Activated effector memory CD4-positive, alpha-beta T cell treated with Interleukin-2 at 50 U/mL for 16 hours (primary cell): ENCODE data around the gene LDAH.

Experiments
- DNase-seq: peaks from one replicate; pipeline ENCODE4 v3.0.0-alpha.2; 2020

The LDAH gene

DNA sequence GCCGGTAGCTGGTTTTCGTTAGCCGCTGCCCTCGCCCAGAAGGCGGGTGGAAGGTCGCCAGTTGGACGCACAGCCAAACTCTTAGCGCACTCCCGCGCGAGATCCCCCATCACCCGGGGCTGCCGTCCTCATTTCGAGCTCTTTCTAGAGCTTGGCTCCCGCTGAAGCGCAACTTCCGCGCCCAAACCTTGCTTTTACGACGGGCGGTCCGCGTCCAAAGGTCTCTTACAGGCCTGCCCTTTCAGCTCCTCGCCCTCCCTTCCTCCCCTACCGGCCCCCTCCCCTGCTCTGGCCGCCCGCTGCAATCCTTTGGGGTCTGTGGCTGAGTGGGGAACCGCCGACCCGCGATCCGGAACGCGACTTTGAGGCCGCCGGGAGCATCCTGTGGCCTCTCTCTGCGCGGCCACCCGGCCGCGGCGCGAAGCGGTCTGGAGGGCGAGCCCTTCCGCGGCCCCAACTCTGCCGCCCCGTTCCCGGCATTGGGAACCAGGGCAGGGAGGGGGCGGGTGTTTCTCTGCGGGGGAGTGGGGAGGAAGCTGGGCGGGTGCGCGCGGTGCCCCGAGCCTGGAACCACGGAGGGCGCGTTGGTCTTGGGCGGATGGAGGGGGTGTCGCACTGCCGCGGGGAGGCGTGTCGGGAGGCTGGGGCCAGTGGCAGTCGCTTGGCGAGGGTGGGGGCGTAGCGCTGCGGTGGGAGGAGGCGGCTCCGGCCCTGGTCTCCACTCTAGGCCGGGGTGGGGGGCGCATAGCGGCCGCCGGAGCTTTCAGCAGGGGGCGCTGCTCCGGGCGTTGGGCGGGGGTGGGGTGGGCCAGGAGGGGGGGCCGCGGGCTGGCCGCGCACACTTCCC, 156.4 kb downstream of the LDAH start, which contains the start of gene GDF7:
Gene GDF7, plus strand, starts transcription at position 841 of the 847 bp plus-strand sequence. CDS start 96 bp downstream, outside the sequence.
- DNase-seq, result no peak

GRCh38 chr2:20666005-20666303, 156.9 kb downstream of the LDAH start:
- DNase-seq, result no peak

DNA sequence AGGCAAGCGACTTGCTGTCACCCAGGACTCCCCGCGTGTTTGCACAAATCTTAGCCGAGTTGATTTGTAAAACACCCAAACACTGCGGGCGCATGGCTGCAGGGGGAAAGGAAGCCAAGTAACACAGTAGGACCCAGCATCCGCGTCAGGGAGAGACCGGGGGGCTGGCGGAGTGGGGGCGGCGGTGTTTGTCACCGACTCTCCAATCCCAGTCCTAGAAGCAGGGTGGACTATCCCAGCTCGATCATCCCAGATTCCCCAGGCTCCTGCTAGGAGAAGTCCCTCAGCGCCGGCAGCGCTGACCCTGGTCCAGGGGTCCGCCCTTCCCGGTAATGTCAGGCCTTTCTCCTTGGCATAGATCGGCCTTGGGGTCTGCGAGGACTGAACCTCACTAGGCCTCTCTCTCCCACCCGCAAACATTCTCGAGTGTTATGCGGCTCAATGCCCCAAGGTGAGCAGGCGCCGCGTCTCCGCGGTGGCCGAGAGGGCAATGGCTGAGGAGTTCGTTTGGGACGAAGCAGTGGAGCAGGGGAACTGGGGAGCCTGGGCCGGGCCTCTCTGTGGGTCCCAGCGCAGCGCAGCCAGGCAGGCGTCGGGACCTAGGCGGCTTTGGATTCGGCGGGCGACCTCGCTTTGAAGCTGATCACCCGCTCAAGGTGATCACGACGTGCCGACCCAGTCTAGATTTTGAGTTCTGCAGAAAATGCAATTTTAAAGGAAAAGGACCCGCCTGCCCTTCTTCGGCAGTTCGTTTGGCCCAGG, 157.5 kb downstream of the LDAH start:
- no peak for DNase-seq

DNA sequence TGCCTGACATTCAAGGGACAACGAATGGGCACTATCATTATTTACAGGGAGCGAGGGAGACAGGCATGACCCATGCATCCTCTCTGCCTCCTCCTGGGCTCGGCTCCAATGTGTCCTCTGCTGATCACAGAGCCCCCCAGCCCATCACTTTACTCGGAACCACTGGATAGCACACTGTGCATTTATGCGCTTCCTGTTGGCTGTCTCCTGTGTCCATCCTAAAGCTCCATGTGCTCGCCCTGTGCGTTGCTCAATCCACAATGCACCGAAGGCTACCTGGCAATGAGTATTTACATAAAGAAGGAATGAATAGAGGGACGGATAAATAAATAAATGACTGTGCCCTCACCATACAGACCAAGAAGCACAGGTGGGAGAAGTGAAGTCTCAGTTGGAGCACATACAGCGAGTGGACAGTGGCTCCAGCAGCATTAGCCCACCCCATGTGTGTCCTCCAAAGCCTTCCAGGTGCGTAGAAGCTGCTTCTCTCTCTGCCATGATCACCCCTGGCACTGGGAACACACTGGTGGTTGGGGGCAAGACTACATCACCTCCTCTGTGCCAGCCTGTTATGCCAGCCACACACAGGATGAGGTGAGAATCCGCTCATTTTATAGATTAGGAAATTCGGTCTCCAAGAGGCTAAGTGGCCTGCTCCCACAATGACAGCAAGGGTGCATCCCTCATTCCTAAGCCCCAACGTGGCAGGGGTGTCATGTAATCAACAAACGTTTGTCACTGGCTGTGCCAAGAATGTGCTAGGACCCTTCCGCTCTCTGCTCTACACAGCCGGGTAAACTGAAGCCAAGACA, 158.3 kb downstream of the LDAH start:
- DNase-seq, result no peak

DNA sequence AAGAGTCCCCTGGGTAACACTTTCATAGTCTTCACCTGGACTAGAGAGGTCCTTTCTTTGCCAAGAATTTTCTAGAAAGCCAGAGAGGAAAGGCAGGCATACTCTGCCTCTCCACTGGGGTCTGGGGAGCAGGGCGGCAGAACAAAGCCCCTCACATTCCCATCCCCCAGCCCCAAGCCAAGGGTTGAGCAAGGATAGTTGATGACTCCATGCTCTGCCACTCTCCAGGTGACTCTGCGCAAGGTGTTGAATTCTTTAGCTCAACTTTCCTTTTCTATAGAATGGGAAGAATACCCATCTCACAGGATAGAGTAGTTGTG, 158.9 kb downstream of the LDAH start:
- no peak for DNase-seq

- no peak for DNase-seq
Observed at GRCh38 chr2:20663196-20664070, 159.5 kb downstream of the LDAH start.

GRCh38 chr2:20662308-20662937, 160.5 kb downstream of the LDAH start:
- DNase-seq, result no peak

DNA sequence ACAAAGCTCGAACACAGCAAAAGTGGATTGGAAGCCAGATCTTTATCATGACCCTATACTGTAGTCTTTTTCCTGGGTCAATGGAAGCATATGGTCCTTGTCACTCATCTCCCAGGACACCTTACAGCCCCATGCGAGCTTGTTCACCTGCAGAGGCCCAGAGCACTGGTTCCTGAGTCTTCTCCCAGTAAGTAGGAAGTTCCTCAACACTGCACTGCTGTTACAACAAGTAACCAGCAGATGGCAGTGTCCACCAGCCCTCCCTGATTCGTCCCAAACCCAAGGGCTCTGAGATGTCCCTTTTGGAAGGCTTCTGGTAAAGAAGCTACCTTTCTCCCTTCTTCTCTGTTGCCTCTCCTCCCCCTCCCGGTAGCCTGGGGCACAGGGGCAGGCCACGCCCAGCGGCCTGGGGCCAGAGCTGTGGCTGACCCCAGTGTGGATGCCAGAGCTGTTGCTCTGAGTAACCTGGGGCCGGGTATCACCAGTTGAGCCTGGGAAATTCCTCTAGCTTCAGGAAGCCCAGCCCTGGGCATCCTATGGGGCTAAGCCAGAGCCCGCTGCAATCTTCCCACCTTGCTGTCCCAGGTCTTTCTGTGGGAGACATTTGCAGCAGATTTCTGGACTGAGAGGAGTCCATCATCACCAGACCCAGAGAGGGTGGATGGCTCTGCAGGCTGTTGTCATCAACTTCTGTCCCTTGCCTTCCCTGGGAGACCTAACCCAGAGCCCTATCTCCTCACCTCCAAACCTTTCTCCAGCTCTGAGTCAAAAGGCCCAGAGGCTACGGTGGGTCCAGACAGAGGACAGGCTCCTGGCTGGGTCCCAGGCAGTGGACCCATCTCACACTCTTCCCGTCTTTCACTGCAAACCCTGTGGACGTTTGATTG, 161.2 kb downstream of the LDAH start:
- DNase-seq, result peak; percentile 52

DNA sequence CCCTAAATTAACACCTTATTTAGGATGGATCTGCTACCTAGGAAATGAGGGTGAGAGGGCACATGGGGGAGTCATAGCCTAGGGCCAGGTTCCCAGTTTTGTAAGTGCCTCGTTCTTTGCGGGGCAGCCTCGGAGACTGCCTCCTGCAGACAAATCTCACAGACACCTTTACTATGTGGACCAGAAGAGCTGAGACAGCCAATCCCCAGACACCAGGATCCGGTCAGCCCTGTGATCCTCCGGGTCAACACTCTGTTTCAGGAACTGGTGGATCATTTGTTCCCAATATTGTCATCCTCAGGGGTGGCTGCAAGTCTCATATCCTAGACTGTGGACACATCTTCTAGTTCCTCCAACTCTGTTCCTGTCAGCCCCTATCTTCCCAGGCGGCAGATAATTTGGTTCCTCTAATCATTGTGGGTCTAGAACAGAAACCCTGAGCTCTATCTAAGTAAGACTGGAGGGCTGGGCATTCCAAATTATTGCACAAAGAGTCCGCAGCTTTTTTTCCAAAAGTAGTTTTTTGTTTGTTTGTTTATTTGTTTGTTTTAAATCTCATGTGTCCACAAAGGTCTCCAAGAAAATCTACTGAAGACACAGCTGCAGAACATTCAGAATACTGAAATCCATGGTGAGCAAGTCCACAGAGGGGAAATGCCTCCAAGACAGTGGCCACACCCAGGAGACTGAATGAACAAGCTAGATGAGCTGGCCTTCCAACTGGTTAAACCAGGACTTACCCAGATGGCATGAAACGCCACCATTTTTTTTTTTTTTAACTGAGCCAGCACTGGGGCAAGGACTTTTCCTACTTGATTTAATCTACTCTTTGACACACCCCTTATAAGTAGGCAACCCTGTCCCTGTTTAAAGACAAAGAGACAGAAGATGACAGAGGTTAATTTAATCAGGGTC, 162.1 kb downstream of the LDAH start:
- DNase-seq, result no peak

GRCh38 chr2:20657522-20658235, 165.2 kb downstream of the LDAH start:
- DNase-seq, result no peak

DNA sequence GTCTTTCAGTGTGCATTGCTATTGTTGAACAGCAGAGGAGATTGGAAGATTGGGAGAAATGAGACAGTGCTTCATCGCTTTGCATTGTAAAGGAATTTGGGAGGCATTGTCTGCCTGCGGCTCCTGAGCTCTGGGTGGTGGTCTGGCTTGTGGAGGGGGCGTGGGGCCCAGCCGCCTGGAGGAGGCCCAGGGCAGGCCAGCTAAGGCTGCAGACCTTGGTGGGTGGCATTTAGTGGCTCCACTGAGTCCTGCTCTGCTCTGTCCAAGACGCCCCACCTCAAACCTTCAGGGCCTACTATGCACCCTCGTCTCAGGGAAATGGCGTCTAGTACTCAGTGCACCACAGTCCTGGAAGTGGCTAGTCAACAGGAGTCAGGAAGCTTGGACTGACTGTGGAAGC, 166.3 kb downstream of the LDAH start:
- no peak for DNase-seq

GRCh38 chr2:20654535-20654813, 168.4 kb downstream of the LDAH start:
- no peak for DNase-seq

DNA sequence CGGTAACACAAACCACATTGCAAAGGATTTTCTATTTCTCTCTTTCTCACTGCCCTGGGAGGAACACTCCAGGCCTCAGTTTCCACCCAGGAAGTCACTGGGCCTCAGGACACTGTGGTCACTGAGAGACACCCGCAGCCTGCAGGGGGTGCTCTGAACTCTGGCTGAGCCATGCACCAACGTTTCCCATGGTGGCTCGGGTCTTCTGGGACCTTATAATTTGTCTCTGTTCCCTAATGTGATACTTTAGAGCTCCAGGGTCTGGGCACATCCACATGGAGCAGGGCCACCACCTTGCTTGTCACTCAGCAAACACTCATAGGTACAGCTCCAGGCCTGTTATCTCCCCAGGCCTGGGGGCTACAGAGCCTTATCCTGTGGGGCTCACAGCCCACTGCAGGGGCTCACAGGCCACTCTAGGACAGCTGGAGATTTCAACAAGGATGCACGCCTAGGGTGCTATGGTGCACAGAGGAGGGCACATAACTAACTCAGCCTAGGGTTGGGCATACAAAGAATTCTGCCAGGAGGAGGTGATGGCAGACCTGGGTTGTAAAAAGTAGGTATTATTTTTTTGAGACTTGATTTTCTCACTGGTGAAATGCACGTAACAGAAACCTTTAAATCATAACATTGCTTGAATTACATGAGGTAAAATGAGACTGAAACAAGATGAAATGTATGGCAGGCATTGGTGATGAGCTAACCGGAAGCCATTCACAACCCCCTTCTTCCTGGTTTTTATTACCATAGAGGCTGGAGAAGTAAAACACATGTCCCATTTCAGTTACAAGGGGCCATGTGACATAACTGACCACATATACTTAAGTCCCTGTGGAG, 169.0 kb downstream of the LDAH start:
- DNase-seq, result no peak

DNA sequence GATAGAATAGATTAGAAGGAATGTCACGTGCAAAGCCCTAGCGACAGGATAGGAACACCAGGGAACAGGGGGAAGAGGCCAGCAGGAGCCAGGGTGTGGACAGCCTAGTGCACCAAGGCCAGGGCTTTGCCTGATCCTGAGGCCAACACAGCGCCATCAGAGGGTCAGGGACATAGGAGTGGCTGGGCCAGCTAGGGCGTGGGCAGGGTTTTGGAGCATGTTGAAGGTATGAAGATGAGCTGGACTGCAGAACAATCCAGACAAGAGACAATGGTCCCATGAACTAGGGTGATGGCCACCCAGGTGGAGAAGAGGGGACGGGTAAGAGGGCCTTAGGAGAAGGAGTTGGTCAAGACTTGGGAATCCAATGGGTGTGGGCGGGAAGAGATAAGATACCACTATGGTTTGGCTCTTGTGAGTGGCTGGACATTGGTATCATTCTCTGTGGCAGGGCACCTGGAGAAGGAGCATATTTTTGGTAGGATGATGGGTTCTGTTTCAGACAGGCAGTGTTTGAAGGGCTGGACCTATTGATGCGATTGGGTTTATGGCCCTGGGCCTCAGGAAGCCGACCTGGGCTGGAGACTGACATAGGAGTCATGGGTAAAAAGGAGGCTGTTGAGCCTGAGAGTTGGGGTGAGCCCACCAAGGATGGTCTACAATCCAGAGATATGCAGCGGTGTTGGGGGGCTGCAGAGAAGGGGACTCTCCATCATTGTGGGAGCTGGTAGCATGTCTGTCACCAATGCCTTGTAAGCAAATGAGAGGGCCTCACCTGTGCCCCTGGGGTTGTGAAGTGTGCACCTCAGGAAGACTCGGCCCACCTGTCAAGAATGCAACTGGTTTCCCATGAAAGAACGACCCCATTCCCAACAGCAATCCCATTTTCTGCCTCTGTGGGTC, 170.0 kb downstream of the LDAH start:
- no peak for DNase-seq

- DNase-seq, result no peak
Observed at GRCh38 chr2:20652141-20652540, 170.8 kb downstream of the LDAH start.

GRCh38 chr2:20651731-20652099, 171.2 kb downstream of the LDAH start:
- DNase-seq, result no peak
